Panc1 (cell line): Measurements from ENCODE around the gene NHLRC2. TPM values are rescaled to one million over a fixed set of nuclear protein-coding genes. Genes with fewer than 3 reads are reported as not detected.
A peak's percentile ranks its signal among the peaks of the same experiment; 100 is the strongest.

Experiments used
- ATAC-seq: fragments of 200-7000 bp; cut with Tn5 transposase; 2 replicates; pipeline ENCODE4 v1.9.1; 2020; ENCODE audit warnings: mild to moderate bottlenecking, moderate library complexity
- BruUV-seq: library from RNA; stranded (reverse); fragments of 400-500 nt; replicated peaks from 2 replicates; lab custom pipeline; 2021; lab: Mats Ljungman, UMichigan
- CTCF ChIA-PET: fragments of 300-600 bp; sonication (Branson Sonifier 250); formaldehyde crosslinking; loops from one replicate; lab custom pipeline; 2022; ENCODE audit warnings: antibody characterized with exemption; lab: Charles Lee
- POLR2A ChIA-PET: fragments of 300-600 bp; sonication (Branson Sonifier 250); formaldehyde crosslinking; loops from one replicate; lab custom pipeline; 2022; ENCODE audit warnings: antibody characterized with exemption; lab: Charles Lee
- DNase-seq: peaks from one replicate; pipeline ENCODE4 v3.0.0-alpha.2; 2010; ENCODE audit warnings: low read depth, low spot score
- H3K27ac ChIP-seq: 2 replicates; pipeline ENCODE4 v1.5.1; 2011; ENCODE audit warnings: mild to moderate bottlenecking, low read length, inconsistent platforms
- H3K27me3 ChIP-seq: fragments of 200-500 bp; sonication (Bioruptor generic); 2 replicates; pipeline ENCODE4 v1.6.0; 2014; ENCODE audit warnings: low read length, inconsistent platforms; ENCODE audit not compliant: control insufficient read depth, insufficient read depth
- H3K36me3 ChIP-seq: fragments of 200-500 bp; sonication (Bioruptor generic); 2 replicates; pipeline ENCODE4 v1.5.1; 2014; ENCODE audit warnings: inconsistent platforms, mild to moderate bottlenecking, low read length, moderate library complexity; ENCODE audit not compliant: control insufficient read depth, insufficient read depth
- H3K4me1 ChIP-seq: 2 replicates; pipeline ENCODE4 v1.5.1; 2011; ENCODE audit warnings: inconsistent platforms, mild to moderate bottlenecking, low read length, moderate library complexity; ENCODE audit not compliant: control insufficient read depth, insufficient read depth
- H3K4me3 ChIP-seq, 2 experiments: 2 replicates each; pipeline ENCODE4 v1.5.1; 2011 to 2012; ENCODE audit warnings: low read depth in 2 of 2, low read length in 2 of 2, mild to moderate bottlenecking in 2 of 2, inconsistent platforms in 1 of 2, moderate library complexity in 1 of 2
- H3K9me3 ChIP-seq: fragments of 200-500 bp; sonication (Bioruptor generic); 2 replicates; pipeline ENCODE4 v1.5.1; 2014; ENCODE audit warnings: low read depth, mild to moderate bottlenecking, inconsistent platforms, low read length, moderate library complexity; ENCODE audit not compliant: control insufficient read depth, insufficient read depth
- CTCF ChIP-seq: fragments of 450-650 bp; IDR thresholded peaks from 2 replicates; pipeline ENCODE4 v1.5.1; 2017; ENCODE audit warnings: mild to moderate bottlenecking
- POLR2AphosphoS5 ChIP-seq: IDR thresholded peaks from 2 replicates; pipeline ENCODE4 v1.6.1; 2012; ENCODE audit warnings: mild to moderate bottlenecking, low read depth, low read length, moderate library complexity
- SIN3A ChIP-seq: IDR thresholded peaks from 2 replicates; pipeline ENCODE4 v1.6.1; 2012; ENCODE audit warnings: low read depth, mild to moderate bottlenecking, low read length, moderate library complexity, borderline replicate concordance; ENCODE audit not compliant: insufficient read depth
- TCF7L2 ChIP-seq: IDR thresholded peaks from 2 replicates; pipeline ENCODE4 v1.6.1; 2011; ENCODE audit warnings: mild to moderate bottlenecking, low read depth, low read length, inconsistent platforms
- in situ Hi-C: cut with HindIII; loops from 2 replicates; pipeline ENCODE4 v1.10.0; 2016; ENCODE audit warnings: low sequenced_read_pairs, low pct_unique_long_range_greater_than_20kb
- intact Hi-C: fragments of 100-400 bp; cut with micrococcal nuclease; formaldehyde crosslinking; loops from one replicate; pipeline ENCODE4 v1.10.0; 2022; ENCODE audit not compliant: unreplicated experiment
- total RNA-seq: library from RNA; stranded (reverse); gene quantifications from one replicate; pipeline ENCODE4 v1.2.1, GENCODE V29; 2021; ENCODE audit not compliant: unreplicated experiment
- TF ChIP-seq, protein P1 (sequence below), 2 experiments: IDR thresholded peaks; 2 replicates each; pipeline ENCODE4 v1.6.1; 2011 to 2012; ENCODE audit warnings: low read depth in 2 of 2, control low read depth in 1 of 2, low read length in 1 of 2, mild to moderate bottlenecking in 1 of 2, moderate library complexity in 1 of 2; ENCODE audit not compliant: insufficient read depth in 1 of 2

NHLRC2 gene
- total RNA-seq, 1 experiment from 2014 or later: 47.3 TPM

DNA sequence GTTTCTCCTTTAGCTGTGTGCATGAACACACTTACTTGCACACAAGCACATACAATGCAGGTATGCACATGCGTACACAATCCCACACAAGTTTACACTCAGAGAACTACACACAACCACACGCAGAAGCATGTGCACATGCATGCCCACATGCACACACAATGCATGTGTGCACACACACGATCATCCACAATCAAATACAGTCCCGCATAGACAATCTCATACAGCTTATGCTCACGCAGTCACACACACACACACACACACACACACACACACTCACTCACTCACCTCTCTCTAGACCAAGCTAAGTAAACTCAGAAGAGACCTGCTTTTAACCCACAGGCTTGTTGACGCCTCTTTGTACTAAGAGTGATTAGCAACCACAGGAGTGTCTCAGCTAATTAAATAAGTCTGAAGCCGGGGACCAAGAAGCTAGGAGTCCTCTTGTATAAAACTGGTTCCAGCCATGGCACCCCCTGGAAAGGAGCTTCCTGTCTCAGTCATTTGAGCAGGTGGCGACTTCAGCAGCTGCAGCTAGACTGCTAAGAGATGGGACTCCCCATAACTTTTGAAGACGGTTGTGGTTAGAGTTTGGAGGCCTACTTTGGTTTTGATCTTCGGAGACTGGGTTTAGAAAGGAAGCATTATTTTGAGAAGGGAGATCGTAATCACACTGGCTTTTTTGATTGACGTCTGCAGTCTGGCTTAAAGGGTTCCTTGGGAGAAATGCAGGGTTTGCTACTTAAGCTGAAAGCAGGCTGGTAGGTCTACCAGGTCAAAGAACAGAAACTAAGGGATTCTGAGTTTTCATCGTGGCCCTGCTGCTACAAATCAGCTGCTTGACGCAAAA, 106.9 kb downstream of the NHLRC2 start:
- in situ Hi-C loops: no loop called here
- no peaks in the 10 kb centered on the region for H3K36me3 ChIP-seq
- no peak for TF ChIP-seq TCF7L2
- TF ChIP-seq, protein P1, sequence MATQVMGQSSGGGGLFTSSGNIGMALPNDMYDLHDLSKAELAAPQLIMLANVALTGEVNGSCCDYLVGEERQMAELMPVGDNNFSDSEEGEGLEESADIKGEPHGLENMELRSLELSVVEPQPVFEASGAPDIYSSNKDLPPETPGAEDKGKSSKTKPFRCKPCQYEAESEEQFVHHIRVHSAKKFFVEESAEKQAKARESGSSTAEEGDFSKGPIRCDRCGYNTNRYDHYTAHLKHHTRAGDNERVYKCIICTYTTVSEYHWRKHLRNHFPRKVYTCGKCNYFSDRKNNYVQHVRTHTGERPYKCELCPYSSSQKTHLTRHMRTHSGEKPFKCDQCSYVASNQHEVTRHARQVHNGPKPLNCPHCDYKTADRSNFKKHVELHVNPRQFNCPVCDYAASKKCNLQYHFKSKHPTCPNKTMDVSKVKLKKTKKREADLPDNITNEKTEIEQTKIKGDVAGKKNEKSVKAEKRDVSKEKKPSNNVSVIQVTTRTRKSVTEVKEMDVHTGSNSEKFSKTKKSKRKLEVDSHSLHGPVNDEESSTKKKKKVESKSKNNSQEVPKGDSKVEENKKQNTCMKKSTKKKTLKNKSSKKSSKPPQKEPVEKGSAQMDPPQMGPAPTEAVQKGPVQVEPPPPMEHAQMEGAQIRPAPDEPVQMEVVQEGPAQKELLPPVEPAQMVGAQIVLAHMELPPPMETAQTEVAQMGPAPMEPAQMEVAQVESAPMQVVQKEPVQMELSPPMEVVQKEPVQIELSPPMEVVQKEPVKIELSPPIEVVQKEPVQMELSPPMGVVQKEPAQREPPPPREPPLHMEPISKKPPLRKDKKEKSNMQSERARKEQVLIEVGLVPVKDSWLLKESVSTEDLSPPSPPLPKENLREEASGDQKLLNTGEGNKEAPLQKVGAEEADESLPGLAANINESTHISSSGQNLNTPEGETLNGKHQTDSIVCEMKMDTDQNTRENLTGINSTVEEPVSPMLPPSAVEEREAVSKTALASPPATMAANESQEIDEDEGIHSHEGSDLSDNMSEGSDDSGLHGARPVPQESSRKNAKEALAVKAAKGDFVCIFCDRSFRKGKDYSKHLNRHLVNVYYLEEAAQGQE (IDR thresholded peaks at IDR 0.05; ENCODE audit: insufficient read depth in 1 of 2, low read depth in 2 of 2, low read length in 1 of 2): no peak
- TF ChIP-seq SIN3A: no peak
- TF ChIP-seq CTCF: no peak
- TF ChIP-seq POLR2AphosphoS5: no peak
- H3K9me3 ChIP-seq: no peaks in the 10 kb centered on the region
- no peak for DNase-seq
- ChIA-PET CTCF (no interaction called here), POLR2A (no interaction called here)
- no peak overlapping the region for H3K4me3 ChIP-seq
- 0 out of 2 replicates have a peak, but pooled peaks cover 11% of the 10 kb centered on the region for H3K4me1 ChIP-seq
- 0 out of 2 replicates have a peak, but pooled peaks have one; percentile 14 for ATAC-seq
- intact Hi-C loops: no loop called here
- BruUV-seq: no TSS peak
- H3K27me3 ChIP-seq: no peaks in the 10 kb centered on the region
- no peak overlapping the region for H3K27ac ChIP-seq

DNA sequence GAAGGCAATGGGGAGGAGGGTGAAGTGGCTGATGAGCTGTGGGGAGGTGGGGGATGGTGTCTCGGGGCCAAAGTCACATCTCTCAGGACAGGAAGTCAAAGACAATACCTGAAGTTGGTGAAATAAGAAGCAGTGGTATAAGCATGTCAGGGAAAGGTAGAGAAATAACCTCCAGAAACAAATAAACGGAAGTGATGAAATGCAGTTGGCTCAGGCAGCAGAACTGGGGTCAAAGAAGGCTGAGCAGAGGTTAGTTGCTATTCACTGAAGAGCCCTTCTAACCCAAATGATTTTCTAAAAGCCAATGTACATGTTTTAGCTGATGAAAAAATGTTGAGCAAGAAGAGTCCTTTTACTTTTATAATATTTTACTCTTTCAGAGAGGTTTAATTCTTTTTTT, 110.6 kb downstream of the NHLRC2 start:
- Histone ChIP-seq H3K27me3 (no peaks in the 10 kb centered on the region), H3K27ac (no peak overlapping the region), H3K9me3 (0 out of 2 replicates have a peak, but pooled peaks cover 3% of the 10 kb centered on the region), H3K4me3 (no peak overlapping the region), H3K4me1 (no peaks in the 10 kb centered on the region), H3K36me3 (no peaks in the 10 kb centered on the region)
- intact Hi-C loops: no loop called here
- DNase-seq (no peak), ATAC-seq (no peak)
- no TSS peak for BruUV-seq
- in situ Hi-C loops: no loop called here
- ChIA-PET CTCF (no interaction called here), POLR2A (interaction anchor here (0.6 kb wide), 1 partner anchor 111 kb away, joined by 4 read pairs; the partner anchor contains the start of gene DCLRE1A)
- no peak for TF ChIP-seq SIN3A
- TF ChIP-seq, protein P1 (IDR thresholded peaks at IDR 0.05; ENCODE audit: insufficient read depth in 1 of 2, low read depth in 2 of 2, low read length in 1 of 2): no peak
- no peak for TF ChIP-seq TCF7L2
